MM.1S (cell line): Measurements from ENCODE around the gene LGSN.

ENCODE experiments used
- CTCF ChIP-seq: fragments of 300-600 bp; sonication (generic); IDR thresholded peaks from 2 replicates; pipeline ENCODE4 v1.5.1; 2016; ENCODE audit warnings: antibody characterized with exemption, low read length, mixed read lengths
- EZH2 ChIP-seq: fragments of 300-600 bp; sonication (generic); optimal IDR thresholded peaks from 2 replicates; pipeline ENCODE3; 2017; ENCODE audit warnings: low read depth, mild to moderate bottlenecking, antibody characterized with exemption, low read length, mixed read lengths

DNA sequence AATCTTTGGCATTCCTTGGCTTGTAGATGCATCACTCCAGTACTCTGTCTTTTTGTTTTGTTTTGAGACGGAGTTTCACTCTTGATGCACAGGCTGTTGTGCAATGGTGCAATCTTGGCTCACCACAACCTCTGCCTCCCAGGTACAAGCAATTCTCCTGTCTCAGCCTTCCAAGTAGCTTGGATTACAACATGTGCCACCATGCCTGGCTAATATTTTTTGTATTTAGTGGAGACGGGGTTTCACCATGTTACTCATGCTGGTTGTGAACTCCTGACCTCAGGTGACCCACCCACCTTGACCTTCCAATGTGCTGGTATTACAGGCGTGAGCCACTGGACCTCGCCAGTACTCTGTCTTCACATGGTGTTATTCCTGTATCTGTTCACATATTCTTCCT, 35.8 kb upstream of the LGSN start:
- no peak for TF ChIP-seq CTCF
- no peak for TF ChIP-seq EZH2
